Inflammatory macrophage (primary cell): Measurements from ENCODE around the gene GRIFIN.

Experiments
- DNase-seq, 2 donors: peaks; one replicate each; pipeline ENCODE4 v3.0.0-alpha.2; 2020 to 2022

The GRIFIN gene

DNA sequence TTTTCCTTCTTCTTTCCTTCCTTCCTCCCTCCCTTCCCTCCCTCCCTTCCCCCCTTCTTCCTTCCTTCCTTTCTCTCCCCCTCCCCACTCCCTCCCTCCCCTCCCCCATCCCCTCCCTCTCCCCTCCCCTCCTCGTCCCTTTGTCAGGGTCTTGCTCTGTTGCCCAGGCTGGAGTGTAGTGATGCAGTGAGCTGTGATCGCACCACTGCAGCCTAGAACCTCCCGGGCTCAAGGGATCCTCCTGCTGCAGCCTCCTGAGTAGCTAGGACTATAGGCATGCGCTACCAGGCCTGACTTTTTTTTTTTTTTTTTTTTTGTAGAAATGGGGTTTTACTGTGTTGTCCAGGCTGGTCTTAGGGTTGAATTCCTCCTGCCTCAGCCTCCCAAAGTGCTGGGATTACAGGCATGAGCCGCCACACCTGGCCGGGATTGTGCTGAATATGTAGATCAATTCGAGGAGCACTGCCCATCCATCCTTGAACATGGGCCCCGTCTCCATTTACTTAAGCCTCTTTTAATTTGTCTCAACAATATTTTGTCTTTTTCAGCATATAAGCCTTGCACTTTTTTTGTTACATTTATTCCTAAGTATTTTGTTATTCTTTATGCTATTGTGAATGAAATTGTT lies 23.4 kb downstream of the GRIFIN start:
- no peak for DNase-seq

GRCh38 chr7:2452074-2452507 lies 24.1 kb downstream of the GRIFIN start:
- DNase-seq, result peak; percentile 8 to 30

DNA sequence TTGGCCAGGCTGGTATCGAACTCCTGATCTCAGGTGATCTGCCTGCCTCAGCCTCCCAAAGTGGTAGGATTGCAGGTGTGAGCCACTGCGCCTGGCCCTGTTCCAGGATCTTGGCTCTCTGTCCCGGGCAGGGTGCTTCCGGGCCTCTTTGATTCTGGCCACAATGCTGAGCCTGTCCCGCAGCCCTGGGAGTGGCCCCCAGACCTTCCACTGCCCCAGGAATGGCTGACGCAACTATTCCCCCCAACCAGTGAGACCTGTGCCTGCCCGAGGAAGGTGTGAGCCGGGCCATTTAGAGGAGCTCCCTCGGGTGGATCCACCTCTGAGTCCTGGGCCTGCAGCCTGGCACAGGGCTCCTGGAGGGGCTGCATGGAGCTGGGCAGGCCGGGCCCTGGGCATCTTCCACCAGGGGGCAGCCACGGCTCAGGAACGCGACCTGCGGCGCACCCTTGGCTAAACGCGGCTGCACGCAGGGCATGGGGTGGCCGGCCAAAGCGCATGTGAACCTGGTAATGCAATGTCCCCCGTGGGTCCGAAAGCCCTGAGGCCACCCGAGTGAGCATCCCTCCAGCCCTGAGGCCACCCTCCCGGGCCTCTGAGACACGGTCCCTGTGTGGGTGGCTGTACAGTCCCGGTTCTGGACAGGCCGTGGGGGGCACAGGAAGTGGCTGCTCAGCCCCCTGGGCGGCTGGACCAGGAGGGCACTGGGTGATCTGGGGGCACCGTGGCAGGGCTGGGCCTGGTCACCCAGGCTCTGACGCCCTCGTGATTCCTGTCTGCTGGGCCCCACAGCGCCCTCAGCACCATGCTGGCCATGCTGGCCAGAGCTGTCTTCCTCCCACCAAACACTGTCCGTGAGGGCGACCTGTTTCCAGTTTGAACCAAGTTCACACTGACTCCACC lies 24.8 kb downstream of the GRIFIN start:
- peak; percentile 78 for DNase-seq

GRCh38 chr7:2450198-2451107 lies 25.7 kb downstream of the GRIFIN start:
- no peak for DNase-seq

GRCh38 chr7:2446676-2447075 lies 29.5 kb downstream of the GRIFIN start:
- no peak for DNase-seq

GRCh38 chr7:2445898-2446555 lies 30.2 kb downstream of the GRIFIN start:
- no peak for DNase-seq

GRCh38 chr7:2445047-2445446 lies 31.2 kb downstream of the GRIFIN start:
- no peak for DNase-seq

GRCh38 chr7:2444476-2444875 lies 31.7 kb downstream of the GRIFIN start:
- DNase-seq, result no peak

DNA sequence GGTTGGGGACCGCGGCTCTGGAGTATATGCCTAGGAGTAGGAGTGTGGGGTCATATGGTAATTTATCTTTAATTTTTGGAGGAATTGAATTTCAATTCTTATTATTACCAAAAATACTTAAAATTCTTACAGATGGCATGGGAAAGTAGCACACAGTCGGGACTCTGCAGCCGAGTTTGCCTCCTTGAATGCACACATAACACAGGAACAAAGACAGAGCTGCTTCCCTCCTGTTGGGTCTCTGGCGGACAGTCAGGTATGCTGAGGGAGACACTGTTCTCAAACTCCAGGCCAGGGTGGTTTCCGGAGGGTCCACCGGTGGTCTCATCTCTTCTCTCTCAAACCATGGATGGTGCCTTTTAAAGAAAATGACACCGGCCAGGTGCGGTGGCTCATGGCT lies 32.7 kb downstream of the GRIFIN start:
- no peak for DNase-seq

DNA sequence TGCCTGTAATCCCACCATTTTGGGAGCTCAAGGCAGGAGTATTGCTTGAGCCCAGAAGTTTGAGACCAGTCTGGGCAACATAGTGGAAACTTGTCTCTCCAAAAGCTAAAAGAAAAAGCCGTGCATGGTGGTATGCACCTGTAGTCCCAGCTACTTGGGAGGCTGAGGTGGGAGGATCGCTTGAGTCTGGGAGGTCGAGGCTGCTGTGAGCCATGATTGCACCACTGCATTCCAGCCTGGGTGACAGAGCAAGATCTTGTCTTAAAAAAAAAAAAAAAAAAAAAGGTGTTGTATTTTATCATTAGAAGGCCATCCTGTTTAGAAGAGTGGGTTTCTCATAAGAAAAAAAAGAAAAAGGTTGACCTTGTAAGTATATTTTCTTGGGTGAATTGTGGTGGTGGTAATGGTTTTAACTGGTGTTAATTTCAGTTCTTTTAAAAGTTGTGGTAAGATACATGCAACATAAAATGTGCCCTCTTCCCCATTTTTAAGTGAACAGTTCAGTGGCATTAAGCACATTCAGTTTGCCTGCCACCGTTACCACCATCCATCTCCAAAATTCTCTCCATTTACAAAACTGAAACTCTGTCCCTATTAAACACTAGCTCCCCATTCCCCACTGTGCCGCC lies 34.7 kb downstream of the GRIFIN start:
- peak in 1 of 2 donors; percentile 4 for DNase-seq

DNA sequence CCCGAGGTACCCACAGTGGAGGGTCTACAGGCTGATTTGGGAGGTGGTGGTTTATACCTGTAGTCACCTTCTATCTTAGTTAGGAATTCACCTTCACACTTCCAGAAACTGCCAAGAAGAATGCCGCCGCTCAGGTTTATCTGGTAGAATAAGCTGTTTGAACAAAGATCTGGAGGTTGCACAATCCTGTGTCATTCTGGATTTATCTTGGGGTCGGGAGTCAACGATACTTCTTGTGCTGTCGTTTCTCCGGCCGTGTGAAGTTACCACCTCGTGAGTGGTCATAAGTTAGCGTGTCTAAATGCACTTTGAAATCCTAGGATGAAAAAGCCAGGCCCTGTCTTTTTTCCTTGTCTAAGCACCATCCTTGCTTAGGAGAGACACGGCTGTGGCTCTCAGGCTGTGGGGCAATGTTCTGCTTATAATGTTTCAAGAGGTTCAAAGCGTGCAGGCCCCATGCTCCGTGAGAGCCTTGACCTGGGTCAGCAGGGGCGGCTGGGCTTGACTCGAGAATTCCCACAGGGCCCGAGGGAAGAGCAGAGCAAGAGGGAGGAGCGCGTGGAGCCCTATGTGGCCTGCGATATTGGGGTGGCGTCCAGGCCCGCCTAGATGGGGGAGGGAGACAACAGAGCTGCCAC lies 35.5 kb downstream of the GRIFIN start:
- no peak for DNase-seq

- no peak for DNase-seq
Observed at GRCh38 chr7:2438775-2439174, 37.4 kb downstream of the GRIFIN start.

- DNase-seq, result no peak
Observed at GRCh38 chr7:2438186-2438585, 38.0 kb downstream of the GRIFIN start.

DNA sequence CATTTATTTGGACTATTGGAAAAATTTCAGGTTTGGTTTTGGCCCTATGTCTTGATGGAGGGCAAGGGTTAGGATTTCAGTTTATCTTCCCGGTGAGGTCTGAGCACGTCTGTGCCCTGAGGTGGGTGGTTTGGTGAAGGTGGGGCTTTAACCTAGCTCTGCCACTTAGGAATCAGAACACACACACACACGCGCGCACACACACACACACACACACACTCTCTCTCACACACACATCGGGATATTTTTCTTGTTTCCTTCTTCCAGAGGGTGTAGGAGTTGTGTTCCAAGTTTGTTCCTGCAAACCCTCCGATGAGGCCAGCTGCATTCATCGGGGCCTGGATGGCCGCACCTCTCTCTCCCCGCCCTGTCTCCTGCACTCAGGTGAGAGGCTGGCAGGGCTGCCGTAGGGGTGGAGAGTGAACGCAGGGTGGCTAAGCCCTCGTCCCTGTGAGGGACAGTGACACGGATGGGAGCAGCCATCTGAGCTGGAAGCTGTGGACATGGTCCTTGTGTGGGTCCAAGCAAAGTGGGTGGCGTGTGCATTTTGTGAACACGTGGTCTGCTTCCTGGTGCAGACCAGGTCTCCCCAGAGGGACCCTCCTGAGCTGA lies 38.6 kb downstream of the GRIFIN start:
- DNase-seq, result no peak

- no peak for DNase-seq
Observed at GRCh38 chr7:2437136-2437535, 39.1 kb downstream of the GRIFIN start.

DNA sequence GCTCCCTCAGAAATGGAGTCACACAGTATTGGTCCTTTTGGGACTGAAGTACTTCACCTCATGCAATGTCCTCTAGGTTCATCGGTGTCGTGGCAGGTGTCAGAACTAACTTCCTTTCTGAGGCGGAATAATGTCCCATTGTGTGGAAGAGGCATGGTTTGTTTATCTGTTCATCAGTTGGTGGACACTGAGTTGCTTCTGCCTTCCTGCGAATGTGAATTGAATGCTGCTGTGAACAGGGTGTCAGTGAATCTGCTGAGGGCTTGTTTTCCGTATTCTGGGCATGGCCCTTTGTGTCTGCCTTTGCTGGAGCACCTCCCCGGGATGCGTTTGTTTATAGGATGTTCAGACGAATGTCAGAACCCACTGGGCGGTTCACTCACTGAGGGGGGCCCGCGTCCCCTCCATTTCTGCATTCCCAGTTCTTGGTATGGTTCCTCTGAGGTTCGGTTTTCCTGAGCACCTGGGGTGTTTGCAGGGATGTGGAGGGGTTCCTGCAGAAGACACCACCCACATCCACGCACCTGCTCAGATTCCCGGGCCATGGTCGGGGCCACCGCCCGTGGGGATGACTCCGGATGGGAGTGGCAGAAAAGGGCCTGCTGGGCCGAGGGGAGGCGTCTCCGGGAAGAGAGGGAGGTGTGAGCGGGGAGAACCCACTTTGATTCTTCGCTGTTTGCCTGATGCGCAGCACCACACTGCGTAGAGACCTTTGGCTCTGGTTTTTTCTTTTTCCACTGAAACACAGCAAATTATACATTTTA lies 39.7 kb downstream of the GRIFIN start:
- DNase-seq, result no peak

DNA sequence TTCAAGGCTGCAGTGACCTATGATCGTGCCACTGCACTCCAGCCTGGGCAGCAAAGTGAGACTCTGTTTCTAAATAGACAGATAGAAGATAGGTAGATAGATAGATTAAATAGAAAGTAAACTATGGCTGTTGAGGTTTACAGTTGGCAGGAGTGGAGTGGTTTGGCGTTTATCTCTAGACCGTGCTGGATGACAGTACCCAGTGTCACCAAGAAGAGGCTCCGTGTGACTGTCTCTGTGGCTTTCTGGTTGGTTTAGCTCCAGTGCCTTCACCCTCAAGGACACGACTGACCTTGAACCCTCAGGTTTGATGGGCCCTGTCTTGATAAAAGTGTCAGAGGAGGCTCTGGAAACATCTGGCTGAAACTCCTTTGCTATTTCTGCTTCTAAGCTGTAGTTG lies 41.1 kb downstream of the GRIFIN start:
- no peak for DNase-seq

- DNase-seq, result no peak
Observed at GRCh38 chr7:2433713-2434550, 42.3 kb downstream of the GRIFIN start.
